GM19372 (cell line): Measurements from ENCODE around the gene CCBE1.

ENCODE experiments used
- ATAC-seq: cut with Tn5 transposase; IDR thresholded peaks from one replicate; pipeline ENCODE4 v1.9.1; 2021; ENCODE audit warnings: mild to moderate bottlenecking, low read depth, moderate library complexity; ENCODE audit not compliant: unreplicated experiment

CCBE1 gene

DNA sequence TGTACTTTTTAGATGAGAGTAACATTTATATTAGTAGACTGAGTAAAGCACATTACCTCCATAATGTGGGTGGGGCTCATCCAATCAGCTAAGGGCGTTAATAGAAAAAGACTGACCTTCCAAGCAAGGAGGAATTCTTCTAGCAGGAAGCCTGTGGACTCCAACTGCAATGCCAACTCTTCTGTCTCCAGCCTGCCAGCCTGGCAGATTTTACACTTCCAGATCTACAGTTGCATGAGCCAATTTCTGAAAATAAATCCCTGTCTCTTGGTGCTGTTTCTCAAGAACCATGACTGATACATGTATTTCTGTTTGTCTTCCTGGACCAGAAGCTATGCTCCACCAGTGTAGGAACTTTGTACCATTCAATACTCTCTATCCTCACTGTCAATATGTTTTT is 269.2 kb downstream of the CCBE1 start:
- ATAC-seq = no peak

DNA sequence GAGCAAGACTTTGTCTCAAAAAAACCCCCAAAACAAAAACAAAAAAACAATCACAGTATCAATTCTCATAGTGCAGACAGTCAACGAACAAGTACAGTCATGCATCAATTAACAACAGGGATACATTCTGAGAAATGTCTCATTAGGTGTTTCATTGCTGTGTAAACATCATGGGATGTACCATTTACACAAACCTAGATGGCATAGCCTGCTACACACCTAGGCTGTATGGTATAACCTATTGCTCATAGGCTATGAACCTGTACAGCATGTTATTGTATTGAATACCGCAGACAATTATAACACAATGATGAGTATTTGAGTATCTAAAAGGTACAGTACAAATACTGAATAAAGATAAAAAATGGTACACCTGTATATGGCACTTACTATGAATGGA is 270.4 kb downstream of the CCBE1 start:
- no peak for ATAC-seq

DNA sequence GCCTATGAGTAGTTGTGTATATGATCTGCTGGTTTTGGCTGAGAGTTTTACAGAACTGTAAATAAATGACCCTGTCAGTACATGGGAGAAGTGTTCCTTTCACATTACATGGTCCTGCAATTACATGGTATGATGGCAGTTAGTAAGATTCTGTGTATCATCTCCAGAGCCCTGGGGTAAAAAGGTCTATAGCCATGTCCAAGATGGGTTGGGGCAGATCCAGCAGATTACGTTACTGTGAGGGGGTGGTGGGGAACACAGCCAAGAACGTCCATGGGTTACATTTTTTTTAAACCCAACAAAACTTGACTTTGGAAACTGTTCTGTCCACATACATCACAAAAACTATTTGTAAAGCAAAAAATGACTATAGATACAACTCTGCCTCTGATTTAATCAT is 274.0 kb downstream of the CCBE1 start:
- no peak for ATAC-seq

GRCh38 chr18:59420244-59420643 is 277.0 kb downstream of the CCBE1 start:
- ATAC-seq = no peak

DNA sequence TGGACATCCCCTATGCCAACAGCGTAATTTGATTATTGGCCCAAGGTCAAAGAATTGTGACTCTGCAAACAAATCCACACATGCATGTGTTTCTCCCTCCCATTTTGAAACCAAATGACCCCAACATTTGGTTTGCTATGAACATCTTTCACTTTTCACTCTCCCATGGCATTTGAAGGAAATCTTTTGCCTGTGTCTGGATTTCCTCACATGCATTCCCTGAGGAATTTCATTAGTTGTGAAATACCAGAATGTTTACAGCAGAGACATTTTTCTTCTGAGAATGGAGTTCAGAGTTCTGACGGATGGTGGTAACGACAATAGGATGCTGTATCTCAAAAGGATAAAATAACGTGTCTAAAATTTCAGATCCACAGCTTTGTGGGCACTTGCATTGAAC is 277.8 kb downstream of the CCBE1 start:
- no peak for ATAC-seq

DNA sequence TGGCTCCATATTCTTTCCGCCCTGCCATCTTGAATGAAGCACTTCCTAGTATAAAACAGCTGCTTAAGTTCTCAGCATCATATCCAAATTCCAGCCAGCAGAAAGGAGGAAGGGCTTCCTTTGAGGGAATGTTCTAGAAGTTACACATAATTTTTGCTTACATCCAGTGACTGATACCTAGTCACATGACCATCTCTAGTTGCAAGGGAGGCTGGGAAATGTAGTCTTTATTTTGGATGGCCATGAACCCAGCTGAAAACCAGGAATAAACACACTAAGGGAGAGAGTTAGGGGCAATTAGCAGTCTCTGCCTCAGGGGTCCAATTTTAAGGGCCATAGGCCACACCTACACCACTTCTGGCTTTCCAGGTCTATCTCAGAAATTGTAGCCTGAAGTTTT is 280.4 kb downstream of the CCBE1 start:
- ATAC-seq = no peak

DNA sequence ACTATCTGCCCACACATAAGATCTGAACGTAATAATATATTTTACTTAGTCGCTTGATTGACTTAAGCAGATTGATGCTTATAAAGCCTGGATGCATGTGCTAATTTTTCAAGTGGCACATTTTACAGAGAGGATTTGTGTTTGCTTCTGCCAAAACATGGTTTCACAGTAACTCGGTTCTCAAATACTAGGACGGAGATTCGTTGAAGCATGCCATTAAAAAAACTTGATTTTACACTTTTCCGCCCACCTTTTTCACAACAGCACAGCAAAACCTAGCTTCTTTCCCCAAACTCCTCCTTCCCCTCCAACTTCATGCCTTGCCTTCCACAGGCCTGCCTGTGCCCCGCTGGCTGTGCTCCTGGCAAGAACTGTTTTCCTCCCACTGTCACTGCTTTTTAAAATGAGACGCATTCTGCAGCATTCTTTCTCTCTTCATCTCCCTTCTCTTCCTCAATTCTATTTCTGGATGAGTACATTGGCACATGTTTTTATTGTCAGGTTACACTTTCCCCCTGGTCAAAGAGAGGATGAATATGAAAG is 283.0 kb downstream of the CCBE1 start:
- no peak for ATAC-seq

DNA sequence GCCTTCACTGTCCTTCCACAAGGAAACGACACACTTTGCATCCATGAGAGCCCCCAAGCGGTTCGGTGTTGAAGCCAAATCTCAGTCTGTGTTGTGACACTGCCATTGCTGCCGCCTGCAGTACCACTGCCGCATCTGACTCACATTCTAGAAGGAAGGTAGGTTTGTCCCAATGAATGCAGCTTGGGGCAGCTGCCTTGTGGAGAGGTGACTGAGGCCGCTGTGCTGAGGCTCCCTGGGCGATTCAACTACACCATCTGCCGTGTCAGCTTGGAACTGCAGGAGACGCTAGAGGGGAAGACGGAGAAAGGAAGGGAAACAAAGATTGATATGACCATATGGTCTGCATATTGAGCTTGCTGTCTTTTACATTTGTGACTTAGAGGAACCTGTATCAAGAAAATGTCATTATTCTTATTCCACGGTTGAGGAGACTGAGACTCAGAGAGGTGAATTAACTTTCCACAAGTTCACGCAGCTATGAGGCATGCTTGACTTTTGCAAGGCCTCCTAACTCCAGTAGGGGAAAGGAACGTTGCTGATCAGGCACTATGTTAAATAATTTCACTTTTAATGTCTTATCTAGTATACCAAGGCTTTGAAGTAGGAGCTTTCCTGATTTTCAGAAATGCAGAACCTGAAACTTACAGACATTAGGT is 294.7 kb downstream of the CCBE1 start:
- ATAC-seq = peak; percentile 99

DNA sequence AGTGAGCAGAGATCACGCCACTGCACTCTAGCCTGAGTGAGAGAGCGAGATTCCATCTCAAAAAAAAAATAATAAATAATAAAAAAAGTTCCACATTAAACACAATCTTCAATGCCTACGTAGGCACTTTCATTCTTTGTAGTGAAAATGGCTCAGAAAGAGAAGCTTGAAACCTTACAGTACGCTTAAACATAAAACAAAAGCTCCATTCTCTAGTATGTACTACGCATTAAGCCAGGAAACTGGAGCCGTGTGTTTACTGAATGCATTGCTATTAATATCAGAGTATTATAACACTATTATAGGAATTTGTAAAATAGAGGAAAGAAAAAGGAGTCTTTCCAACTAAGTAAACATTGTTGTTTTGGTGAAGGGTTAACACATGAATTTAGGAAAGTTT is 296.8 kb downstream of the CCBE1 start:
- ATAC-seq = no peak

DNA sequence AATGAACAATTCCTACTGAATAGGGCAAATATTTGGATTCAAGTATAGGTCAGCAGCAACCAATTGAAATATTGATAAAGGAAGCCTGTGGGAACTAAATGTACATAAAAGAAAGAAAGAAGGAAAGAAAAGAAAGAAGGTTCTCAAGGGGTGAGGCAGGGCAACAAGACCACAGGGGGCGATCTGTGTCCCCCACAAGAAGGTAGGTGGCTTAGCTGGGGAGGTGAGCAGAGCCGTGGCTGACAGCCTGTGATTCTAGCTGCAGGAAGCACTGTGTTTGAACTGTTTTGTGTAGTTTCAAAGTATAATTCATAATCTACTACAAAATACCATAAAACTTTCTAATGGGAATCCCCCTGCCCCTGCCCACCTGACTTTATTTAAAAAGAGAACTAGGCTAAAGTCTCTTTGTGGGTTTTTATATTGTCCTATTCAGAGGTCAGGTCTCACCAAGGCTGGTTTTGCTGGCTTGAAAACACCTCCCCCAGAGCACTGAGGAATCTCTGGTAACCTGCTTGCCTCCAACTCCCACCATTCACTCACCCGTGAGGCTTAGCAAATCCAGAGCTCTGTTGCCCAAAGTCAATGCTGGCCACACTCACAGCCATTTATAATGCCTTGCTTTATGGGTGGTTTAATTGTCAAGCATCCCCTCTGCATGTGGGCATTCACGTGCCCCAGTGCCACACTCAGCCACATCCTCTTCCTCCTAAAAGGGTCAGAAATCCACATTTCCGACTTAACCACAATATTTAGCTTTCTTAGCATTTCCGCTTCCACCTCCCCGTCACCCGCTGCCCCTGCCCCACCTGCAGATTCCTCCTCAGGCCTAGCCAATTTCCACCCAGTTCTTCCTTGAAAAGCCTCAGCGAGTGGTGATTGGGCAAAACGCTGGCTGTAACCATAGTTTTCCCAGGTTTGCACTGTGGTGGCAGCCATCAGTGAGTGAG is 301.7 kb downstream of the CCBE1 start:
- no peak for ATAC-seq

- no peak for ATAC-seq
These were observed 303.8 kb downstream of the CCBE1 start for GRCh38 chr18:59393381-59393780.

- ATAC-seq = no peak
These were observed 308.4 kb downstream of the CCBE1 start for GRCh38 chr18:59388817-59389216.

DNA sequence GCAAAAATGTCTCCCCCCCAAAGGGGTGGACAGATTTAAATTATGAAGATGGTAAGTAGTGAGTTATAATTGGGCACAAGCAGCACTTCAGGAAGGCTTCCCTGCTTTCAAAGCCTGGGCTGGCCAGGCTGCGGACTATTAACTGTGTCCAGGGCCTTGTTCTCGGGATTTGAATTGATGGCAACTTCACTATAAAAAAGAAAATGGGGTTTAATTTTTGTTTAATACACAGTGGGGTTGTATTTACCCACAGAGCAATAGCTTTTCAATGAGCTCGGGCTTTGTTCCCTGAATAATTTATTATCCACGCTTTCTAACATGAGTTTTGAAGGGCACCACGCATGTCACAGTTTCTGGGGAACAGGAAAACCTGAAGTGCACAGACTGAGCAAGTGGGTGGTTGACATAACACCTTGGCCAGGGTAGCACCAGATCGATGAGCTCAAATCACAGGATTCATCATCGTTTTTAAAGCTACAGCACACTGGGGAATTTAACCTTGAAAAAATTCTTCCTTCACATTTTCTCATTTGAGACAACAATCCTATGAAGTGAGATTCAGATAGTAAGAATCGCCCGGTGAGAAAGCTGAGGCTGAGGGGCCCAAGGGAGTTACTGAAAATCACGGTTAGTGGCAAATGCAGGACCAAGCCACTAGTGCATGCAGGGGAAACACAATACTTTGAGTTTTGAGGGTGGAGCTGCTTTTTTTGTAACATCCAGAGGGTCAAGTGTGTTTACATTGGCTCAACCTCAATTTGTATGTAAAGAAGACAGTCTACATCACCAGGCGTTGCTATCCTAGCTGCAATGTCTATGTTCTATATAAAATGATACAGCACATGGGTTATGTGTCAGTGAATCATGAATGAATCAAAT is 309.3 kb downstream of the CCBE1 start:
- no peak for ATAC-seq

DNA sequence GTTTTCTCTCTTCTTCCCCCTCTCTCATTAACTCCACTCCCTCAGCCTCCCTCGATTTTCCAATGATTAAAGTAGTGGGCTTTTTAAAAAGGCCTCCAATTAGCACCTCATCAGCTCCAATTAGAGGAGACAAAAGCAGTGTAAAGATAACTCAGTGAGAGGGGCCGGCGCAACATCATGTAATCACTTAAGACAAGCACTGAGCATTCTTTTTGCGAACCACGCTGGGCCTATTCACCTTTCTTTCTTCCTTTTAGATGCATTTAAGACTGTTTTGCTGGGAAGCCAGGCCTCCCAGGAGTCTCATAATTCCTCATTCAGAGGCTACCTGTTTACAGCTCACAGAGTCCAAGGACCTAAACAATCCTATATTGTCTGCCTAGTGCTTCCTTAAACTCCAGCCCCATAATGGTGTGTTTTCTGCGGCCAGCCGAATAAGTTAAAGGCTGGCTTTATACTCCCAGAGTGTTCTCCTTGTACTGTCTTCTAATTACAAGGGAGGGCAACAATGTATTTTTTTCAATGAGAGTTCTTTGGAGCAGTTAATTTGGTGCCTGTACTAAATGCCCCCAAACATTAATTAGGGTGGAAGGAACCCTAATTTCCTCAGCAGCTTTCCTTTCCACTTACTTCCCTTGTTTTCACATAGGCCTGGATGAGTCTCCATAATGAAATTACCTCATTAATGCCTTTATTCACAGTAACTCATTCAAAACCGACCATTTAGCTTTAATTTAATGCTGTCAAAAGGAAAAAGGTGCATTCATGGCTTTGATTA is 310.1 kb downstream of the CCBE1 start:
- ATAC-seq = no peak

- no peak for ATAC-seq
These were observed 312.0 kb downstream of the CCBE1 start for GRCh38 chr18:59385191-59385590.

GRCh38 chr18:59383851-59384250 is 313.4 kb downstream of the CCBE1 start:
- ATAC-seq = no peak

DNA sequence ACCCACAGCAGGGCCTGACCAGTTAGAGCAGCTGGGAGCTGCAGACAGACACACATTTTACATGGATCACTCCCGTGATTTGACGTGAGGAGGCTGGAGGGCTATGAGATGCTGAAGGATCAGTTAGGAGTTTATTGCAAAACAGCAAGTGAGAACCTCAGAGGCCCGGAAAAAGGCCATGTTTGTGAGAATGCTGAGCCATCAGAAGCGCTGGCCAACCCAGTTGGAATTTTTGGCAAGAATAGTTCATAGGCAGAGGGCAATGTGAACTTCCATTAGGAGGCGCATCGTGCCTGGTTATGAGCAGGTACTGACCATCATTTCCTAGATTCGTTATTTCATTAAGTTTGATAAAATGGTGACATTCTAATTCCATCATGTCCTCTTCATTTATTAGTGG is 314.8 kb downstream of the CCBE1 start:
- no peak for ATAC-seq

GRCh38 chr18:59381949-59382348 is 315.3 kb downstream of the CCBE1 start:
- ATAC-seq = no peak
